Neuronal stem cell (in vitro differentiated cells): Measurements from ENCODE around the gene PLCD4. TPM values are rescaled to one million over a fixed set of nuclear protein-coding genes. Genes with fewer than 3 reads are reported as not detected.

ENCODE experiments used
- DNase-seq: peaks from one replicate; pipeline ENCODE4 v3.0.0-alpha.2; 2013; ENCODE audit warnings: low spot score
- H2AFZ ChIP-seq: one replicate; pipeline ENCODE4 v1.6.1; 2013; ENCODE audit warnings: mild to moderate bottlenecking, low read length, inconsistent platforms
- H2AK5ac ChIP-seq: 2 replicates; pipeline ENCODE4 v1.6.1; 2013; ENCODE audit warnings: low read depth, mild to moderate bottlenecking, inconsistent platforms, low read length, moderate library complexity, mixed read lengths
- H2BK120ac ChIP-seq: 2 replicates; pipeline ENCODE4 v1.6.1; 2013; ENCODE audit warnings: low read depth, mild to moderate bottlenecking, inconsistent platforms, low read length, moderate library complexity, mixed read lengths
- H2BK12ac ChIP-seq: one replicate; pipeline ENCODE4 v1.6.1; 2013; ENCODE audit warnings: low read length, inconsistent platforms
- H2BK15ac ChIP-seq: 2 replicates; pipeline ENCODE4 v1.6.1; 2013; ENCODE audit warnings: mild to moderate bottlenecking, low read length, inconsistent platforms, mixed read lengths
- H2BK5ac ChIP-seq: one replicate; pipeline ENCODE4 v1.6.1; 2013; ENCODE audit warnings: inconsistent platforms, mild to moderate bottlenecking, low read length, moderate library complexity
- H3K14ac ChIP-seq: one replicate; pipeline ENCODE4 v1.6.1; 2013; ENCODE audit warnings: low read length, inconsistent platforms
- H3K18ac ChIP-seq: 2 replicates; pipeline ENCODE4 v1.6.1; 2013; ENCODE audit warnings: low read length, inconsistent platforms
- H3K23ac ChIP-seq: 2 replicates; pipeline ENCODE4 v1.6.1; 2013; ENCODE audit warnings: low read depth, mild to moderate bottlenecking, mixed read lengths, low read length, inconsistent platforms; ENCODE audit not compliant: poor library complexity
- H3K27ac ChIP-seq: replicated peaks from 3 replicates; pipeline ENCODE4 v1.5.1; 2013; ENCODE audit warnings: low read length, inconsistent platforms
- H3K27me3 ChIP-seq, 3 experiments: 2 replicates each; pipeline ENCODE4 v1.6.1; 2013; ENCODE audit warnings: low read length in 3 of 3, mild to moderate bottlenecking in 2 of 3, inconsistent platforms in 1 of 3, low read depth in 1 of 3, mixed read lengths in 1 of 3, moderate library complexity in 1 of 3; ENCODE audit not compliant: control insufficient read depth in 3 of 3, insufficient read depth in 3 of 3
- H3K36me3 ChIP-seq, 2 donors: replicated peaks in 1 of 2; 2 replicates each; pipeline ENCODE4 v1.6.1; 2013; ENCODE audit warnings: low read length in 2 of 2; ENCODE audit not compliant: control insufficient read depth in 2 of 2, insufficient read depth in 2 of 2
- H3K4ac ChIP-seq: 2 replicates; pipeline ENCODE4 v1.6.1; 2013; ENCODE audit warnings: inconsistent platforms, mild to moderate bottlenecking, low read length, moderate library complexity
- H3K4me1 ChIP-seq, 2 donors: 1 replicate in 1 of 2; 2 replicates in 1 of 2; pipeline ENCODE4 v1.6.1; 2013; ENCODE audit warnings: low read length in 2 of 2, low read depth in 1 of 2; ENCODE audit not compliant: control insufficient read depth in 2 of 2, insufficient read depth in 1 of 2
- H3K4me2 ChIP-seq: one replicate; pipeline ENCODE4 v1.6.1; 2013; ENCODE audit warnings: mild to moderate bottlenecking, low read length, inconsistent platforms; ENCODE audit not compliant: insufficient read depth, poor library complexity, severe bottlenecking
- H3K4me3 ChIP-seq, 2 donors: 2 replicates each; pipeline ENCODE4 v1.5.1; 2013; ENCODE audit warnings: low read length in 2 of 2, mild to moderate bottlenecking in 2 of 2, inconsistent platforms in 1 of 2, moderate library complexity in 1 of 2
- H3K79me1 ChIP-seq: one replicate; pipeline ENCODE4 v1.6.1; 2013; ENCODE audit warnings: low read depth, mild to moderate bottlenecking, inconsistent platforms, low read length, moderate library complexity
- H3K9ac ChIP-seq: one replicate; pipeline ENCODE4 v1.6.1; 2013; ENCODE audit warnings: mild to moderate bottlenecking, low read depth, low read length, inconsistent platforms; ENCODE audit not compliant: poor library complexity
- H3K9me3 ChIP-seq, 2 donors: replicated peaks in 1 of 2; 2 replicates each; pipeline versions ENCODE3 to v1.6.1; 2013; ENCODE audit warnings: low read length in 2 of 2, mild to moderate bottlenecking in 2 of 2, inconsistent platforms in 1 of 2, low read depth in 1 of 2, mixed read lengths in 1 of 2, moderate library complexity in 1 of 2; ENCODE audit not compliant: control insufficient read depth in 2 of 2, insufficient read depth in 1 of 2
- H4K8ac ChIP-seq: one replicate; pipeline ENCODE4 v1.6.1; 2013; ENCODE audit warnings: low read depth, mild to moderate bottlenecking, inconsistent platforms, low read length, moderate library complexity
- H4K91ac ChIP-seq: one replicate; pipeline ENCODE4 v1.6.1; 2013; ENCODE audit warnings: low read length, low read depth, mild to moderate bottlenecking, inconsistent platforms; ENCODE audit not compliant: poor library complexity
- WGBS, 2 donors: extraction: QIAGEN DNeasy Blood & Tissue Kit; methylation state at CpG; one replicate each; pipeline ENCODE4 v1.1.7; 2013; ENCODE audit warnings: missing lambda C conversion rate in 2 of 2, mixed read lengths in 1 of 2; ENCODE audit not compliant: insufficient read length in 2 of 2, insufficient replicate concordance in 1 of 2; ENCODE audit errors: extremely low coverage in 2 of 2; 5-methylcytosine and 5-hydroxymethylcytosine counted together
- polyA plus RNA-seq, 2 experiments: library from polyadenylated mRNA; stranded (reverse); fragments of 200-250 nt; gene quantifications; one replicate each; pipeline ENCODE4 v1.2.3, GENCODE V29; 2013

The PLCD4 gene
- polyA plus RNA-seq (2013, experiment 1 of 2) = 0.40 TPM
- polyA plus RNA-seq (2013, experiment 2 of 2) = 0.37 TPM

- Histone ChIP-seq H2AFZ (peak within 1 kb of the TSS; percentile 82), H2BK120ac (no peak within 1 kb of the TSS), H3K4me3 (peak within 1 kb of the TSS in 1 of 2 donors; percentile 38), H2BK5ac (no peak within 1 kb of the TSS), H3K4me1 (peaks cover 0 to 4% of the 10 kb centered on the region in 2 donors), H3K23ac (no peak within 1 kb of the TSS), H3K18ac (no peak within 1 kb of the TSS), H3K9me3 (no peaks in the 10 kb centered on the region), H4K8ac (no peak within 1 kb of the TSS), H3K27ac (no peak within 1 kb of the TSS), H3K9ac (no peak within 1 kb of the TSS), H2AK5ac (no peak within 1 kb of the TSS), H3K4me2 (no peak within 1 kb of the TSS), H3K36me3 (no peaks in the 10 kb centered on the region), H2BK12ac (no peak within 1 kb of the TSS), H3K14ac (no peak within 1 kb of the TSS), H3K4ac (no peak within 1 kb of the TSS), H3K27me3 (no peaks in the 10 kb centered on the region), H2BK15ac (no peak within 1 kb of the TSS), H4K91ac (no peak within 1 kb of the TSS), H3K79me1 (no peaks in the 10 kb centered on the region)
- peak; percentile 11 for DNase-seq
- WGBS, 2 donors = no CpG with 5 or more reads among the region's 8 CpGs
Measured at GRCh38 chr2:218607436-218608115, at the start of gene PLCD4. Gene PLCD4 (plus strand): TSS chr2:218607899. CDS start chr2:218615740, 7,841 bp downstream.

- H3K23ac ChIP-seq = no peak overlapping the region
- H3K27ac ChIP-seq = no peak overlapping the region
- H3K4me2 ChIP-seq = no peak overlapping the region
- no peak for DNase-seq
- H2BK15ac ChIP-seq = no peak overlapping the region
- H3K4me1 ChIP-seq = no peaks in the 10 kb centered on the region
- no peak overlapping the region for H2AK5ac ChIP-seq
- no peak overlapping the region for H2BK12ac ChIP-seq
- H3K18ac ChIP-seq = no peak overlapping the region
- no peaks in the 10 kb centered on the region for H3K79me1 ChIP-seq
- H3K9me3 ChIP-seq = peaks cover 0 to 5% of the 10 kb centered on the region in 2 donors
- no peak overlapping the region for H3K4me3 ChIP-seq
- H3K4ac ChIP-seq = no peak overlapping the region
- no peaks in the 10 kb centered on the region for H3K27me3 ChIP-seq
- H3K14ac ChIP-seq = no peak overlapping the region
- no peak overlapping the region for H2BK5ac ChIP-seq
- no peak overlapping the region for H4K91ac ChIP-seq
- no peak overlapping the region for H2AFZ ChIP-seq
- H4K8ac ChIP-seq = no peak overlapping the region
- no peak overlapping the region for H2BK120ac ChIP-seq
- WGBS, 2 donors = no CpG with 5 or more reads among the region's 2 CpGs
- no peak overlapping the region for H3K9ac ChIP-seq
- peaks cover 15 to 97% of the 10 kb centered on the region in 2 donors for H3K36me3 ChIP-seq
Measured at GRCh38 chr2:218557941-218558340, 49.8 kb upstream of the PLCD4 start.

GRCh38 chr2:218558986-218559385 is 48.7 kb upstream of the PLCD4 start:
- no peak for DNase-seq
- H3K27ac ChIP-seq = no peak overlapping the region
- H3K4me3 ChIP-seq = no peak overlapping the region
- no peaks in the 10 kb centered on the region for H3K9me3 ChIP-seq
- no peak overlapping the region for H2BK15ac ChIP-seq
- no peak overlapping the region for H2BK12ac ChIP-seq
- no peaks in the 10 kb centered on the region for H3K4me1 ChIP-seq
- no peak overlapping the region for H2AK5ac ChIP-seq
- H3K14ac ChIP-seq = no peak overlapping the region
- H3K79me1 ChIP-seq = no peaks in the 10 kb centered on the region
- no CpG with 5 or more reads among the region's 3 CpGs for WGBS, 2 donors
- H3K9ac ChIP-seq = no peak overlapping the region
- no peak overlapping the region for H2AFZ ChIP-seq
- H2BK120ac ChIP-seq = no peak overlapping the region
- no peaks in the 10 kb centered on the region for H3K27me3 ChIP-seq
- H2BK5ac ChIP-seq = no peak overlapping the region
- no peak overlapping the region for H3K4me2 ChIP-seq
- no peak overlapping the region for H4K91ac ChIP-seq
- H3K18ac ChIP-seq = no peak overlapping the region
- no peak overlapping the region for H4K8ac ChIP-seq
- H3K36me3 ChIP-seq = peaks cover 11 to 97% of the 10 kb centered on the region in 2 donors
- no peak overlapping the region for H3K4ac ChIP-seq
- no peak overlapping the region for H3K23ac ChIP-seq

GRCh38 chr2:218564056-218564455 is 43.6 kb upstream of the PLCD4 start:
- Histone ChIP-seq H3K79me1 (peaks cover 2% of the 10 kb centered on the region), H3K4me2 (no peak overlapping the region), H3K27me3 (no peaks in the 10 kb centered on the region), H4K8ac (no peak overlapping the region), H3K9ac (no peak overlapping the region), H2AFZ (no peak overlapping the region), H3K23ac (no peak overlapping the region), H4K91ac (no peak overlapping the region), H3K4ac (no peak overlapping the region), H2BK12ac (no peak overlapping the region), H2BK15ac (no peak overlapping the region), H2AK5ac (no peak overlapping the region), H2BK120ac (no peak overlapping the region), H3K27ac (no peak overlapping the region), H2BK5ac (no peak overlapping the region), H3K36me3 (peaks cover 4 to 77% of the 10 kb centered on the region in 2 donors), H3K4me1 (peaks cover 3 to 5% of the 10 kb centered on the region in 2 donors), H3K9me3 (no peaks in the 10 kb centered on the region), H3K14ac (no peak overlapping the region), H3K4me3 (no peak overlapping the region), H3K18ac (no peak overlapping the region)
- WGBS, 2 donors = no CpG with 5 or more reads among the region's 1 CpG
- DNase-seq = no peak
